ENCODE data around the gene CBLIF.
A peak's percentile ranks its signal among the peaks of the same experiment; 100 is the strongest.
"Not testable (repeated sequence)": the region's sequence is repeated elsewhere in the genome, so short reads cannot be mapped to it uniquely, and the experiment has no call there.

CBLIF gene

GRCh38 chr11:59818572-59818971 lies 26.7 kb downstream of the CBLIF start:
- H3K27me3 ChIP-seq (ENCODE audit: control insufficient read depth in 2 of 2, insufficient read depth in 2 of 2, low read length in 2 of 2), result no peaks in the 10 kb centered on the region
- no peaks in the 10 kb centered on the region for H3K36me3 ChIP-seq (ENCODE audit: control insufficient read depth in 2 of 2, insufficient read depth in 2 of 2, low read length in 2 of 2)
- H3K4me1 ChIP-seq (ENCODE audit: control insufficient read depth in 2 of 2, insufficient read depth in 2 of 2, low read length in 2 of 2), result no peaks in the 10 kb centered on the region
- no peak overlapping the region for H3K27ac ChIP-seq (ENCODE audit: low read depth in 2 of 2, low read length in 2 of 2)
- H3K9ac ChIP-seq (ENCODE audit: low read depth in 1 of 2, low read length in 2 of 2), result no peak overlapping the region
- H3K4me3 ChIP-seq (ENCODE audit: low read length in 2 of 2), result no peak overlapping the region
- no peaks in the 10 kb centered on the region for H3K9me3 ChIP-seq (ENCODE audit: control insufficient read depth in 2 of 2, low read length in 2 of 2)

DNA sequence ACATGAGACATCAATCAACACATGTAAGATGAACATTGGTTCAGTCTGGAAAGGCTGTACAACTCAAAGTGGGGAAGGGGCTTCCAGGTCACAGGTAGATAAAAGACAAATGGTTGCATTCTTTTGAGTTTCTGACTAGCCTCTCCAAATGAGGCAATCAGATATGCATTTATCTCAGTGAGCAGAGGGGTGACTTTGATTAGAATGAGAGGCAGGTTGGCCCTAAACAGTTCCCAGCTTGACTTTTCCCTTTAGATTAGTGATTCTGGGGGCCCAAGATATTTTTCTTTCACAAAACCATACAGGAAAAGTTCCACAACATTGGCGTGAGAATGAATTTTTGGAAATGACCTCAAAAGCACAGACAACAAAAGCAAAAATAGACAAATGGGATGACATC lies 28.9 kb downstream of the CBLIF start:
- not testable (repeated sequence) for H3K27me3 ChIP-seq (ENCODE audit: control insufficient read depth in 2 of 2, insufficient read depth in 2 of 2, low read length in 2 of 2); H3K36me3 ChIP-seq (ENCODE audit: control insufficient read depth in 2 of 2, insufficient read depth in 2 of 2, low read length in 2 of 2); H3K4me1 ChIP-seq (ENCODE audit: control insufficient read depth in 2 of 2, insufficient read depth in 2 of 2, low read length in 2 of 2); H3K4me3 ChIP-seq (ENCODE audit: low read length in 2 of 2); H3K9ac ChIP-seq (ENCODE audit: low read depth in 1 of 2, low read length in 2 of 2); H3K27ac ChIP-seq (ENCODE audit: low read depth in 2 of 2, low read length in 2 of 2); H3K9me3 ChIP-seq (ENCODE audit: control insufficient read depth in 2 of 2, low read length in 2 of 2)

- Histone ChIP-seq H3K36me3 (ENCODE audit: control insufficient read depth in 2 of 2, insufficient read depth in 2 of 2, low read length in 2 of 2) (no peaks in the 10 kb centered on the region), H3K27me3 (ENCODE audit: control insufficient read depth in 2 of 2, insufficient read depth in 2 of 2, low read length in 2 of 2) (no peaks in the 10 kb centered on the region), H3K4me3 (ENCODE audit: low read length in 2 of 2) (no peak overlapping the region), H3K9ac (ENCODE audit: low read depth in 1 of 2, low read length in 2 of 2) (no peak overlapping the region), H3K4me1 (ENCODE audit: control insufficient read depth in 2 of 2, insufficient read depth in 2 of 2, low read length in 2 of 2) (peaks cover 0 to 3% of the 10 kb centered on the region in 2 donors), H3K9me3 (ENCODE audit: control insufficient read depth in 2 of 2, low read length in 2 of 2) (no peaks in the 10 kb centered on the region), H3K27ac (ENCODE audit: low read depth in 2 of 2, low read length in 2 of 2) (no peak overlapping the region)
Measured at GRCh38 chr11:59815754-59816153, 29.5 kb downstream of the CBLIF start.

DNA sequence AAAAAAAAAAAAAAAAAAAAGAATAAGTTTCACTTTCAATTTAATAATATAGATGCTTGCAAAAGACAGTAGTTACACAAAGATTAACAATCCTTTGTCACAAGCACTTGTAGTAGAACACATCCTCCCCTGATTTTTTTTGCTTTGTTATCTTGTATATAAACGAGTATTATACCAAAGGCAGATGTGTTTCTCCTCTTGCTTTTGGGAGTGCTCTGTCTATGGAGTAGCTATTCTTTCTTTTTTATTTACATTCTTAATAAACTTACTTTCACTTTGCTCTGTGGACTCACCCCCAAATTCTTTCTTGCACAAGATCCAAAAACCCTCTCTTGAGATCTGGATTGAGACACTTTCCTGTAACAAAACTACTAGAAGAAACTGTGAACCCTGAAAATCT lies 31.3 kb downstream of the CBLIF start:
- H3K9me3 ChIP-seq (ENCODE audit: control insufficient read depth in 2 of 2, low read length in 2 of 2), result no peaks in the 10 kb centered on the region
- peaks cover 4 to 8% of the 10 kb centered on the region in 2 donors for H3K4me1 ChIP-seq (ENCODE audit: control insufficient read depth in 2 of 2, insufficient read depth in 2 of 2, low read length in 2 of 2)
- no peaks in the 10 kb centered on the region for H3K36me3 ChIP-seq (ENCODE audit: control insufficient read depth in 2 of 2, insufficient read depth in 2 of 2, low read length in 2 of 2)
- H3K9ac ChIP-seq (ENCODE audit: low read depth in 1 of 2, low read length in 2 of 2), result no peak overlapping the region
- H3K4me3 ChIP-seq (ENCODE audit: low read length in 2 of 2), result no peak overlapping the region
- H3K27ac ChIP-seq (ENCODE audit: low read depth in 2 of 2, low read length in 2 of 2), result no peak overlapping the region
- no peaks in the 10 kb centered on the region for H3K27me3 ChIP-seq (ENCODE audit: control insufficient read depth in 2 of 2, insufficient read depth in 2 of 2, low read length in 2 of 2)

DNA sequence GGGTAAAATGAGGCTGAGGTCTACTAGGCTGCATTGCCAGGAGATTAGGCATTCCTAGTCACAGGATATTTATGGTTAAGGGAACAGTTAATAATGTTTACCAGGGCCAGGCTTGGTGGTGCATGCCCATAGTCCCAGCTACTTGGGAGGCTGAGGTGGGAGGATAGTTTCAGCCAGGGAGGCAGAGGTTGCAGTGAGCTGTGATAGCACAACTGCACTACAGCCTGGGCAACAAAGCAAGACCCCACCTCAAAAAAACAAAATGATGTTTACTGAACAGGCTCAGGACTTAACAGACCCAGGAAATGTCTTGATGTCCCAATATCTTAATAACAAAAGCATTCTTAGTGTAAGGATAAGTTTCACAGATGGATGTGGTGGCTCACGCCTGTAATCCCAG lies 31.9 kb downstream of the CBLIF start:
- Histone ChIP-seq H3K36me3 (ENCODE audit: control insufficient read depth in 2 of 2, insufficient read depth in 2 of 2, low read length in 2 of 2) (peaks cover 0 to 3% of the 10 kb centered on the region in 2 donors), H3K27me3 (ENCODE audit: control insufficient read depth in 2 of 2, insufficient read depth in 2 of 2, low read length in 2 of 2) (no peaks in the 10 kb centered on the region), H3K4me1 (ENCODE audit: control insufficient read depth in 2 of 2, insufficient read depth in 2 of 2, low read length in 2 of 2) (peaks cover 4 to 8% of the 10 kb centered on the region in 2 donors), H3K9me3 (ENCODE audit: control insufficient read depth in 2 of 2, low read length in 2 of 2) (no peaks in the 10 kb centered on the region), H3K4me3 (ENCODE audit: low read length in 2 of 2) (no peak overlapping the region), H3K9ac (ENCODE audit: low read depth in 1 of 2, low read length in 2 of 2) (no peak overlapping the region), H3K27ac (ENCODE audit: low read depth in 2 of 2, low read length in 2 of 2) (no peak overlapping the region)

DNA sequence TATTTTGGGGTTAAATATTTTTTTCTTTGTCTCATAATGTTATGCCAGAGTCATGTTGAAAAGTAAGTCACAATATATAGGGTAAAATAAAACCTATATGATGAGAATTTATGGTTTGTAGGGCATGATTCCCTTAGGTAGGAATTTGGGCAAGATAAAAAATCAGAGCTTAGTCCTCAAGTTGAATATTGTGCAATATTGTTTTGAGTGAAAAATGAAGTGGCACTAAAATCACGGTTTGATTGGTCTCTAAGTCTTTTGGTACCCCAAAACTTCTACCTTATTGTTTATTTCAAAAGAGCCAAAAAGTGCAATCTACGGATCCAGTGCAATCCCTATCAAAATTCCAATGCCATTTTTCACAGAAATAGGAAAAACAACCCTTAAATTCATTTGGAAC lies 33.1 kb downstream of the CBLIF start:
- H3K9me3 ChIP-seq (ENCODE audit: control insufficient read depth in 2 of 2, low read length in 2 of 2), result no peaks in the 10 kb centered on the region
- H3K4me3 ChIP-seq (ENCODE audit: low read length in 2 of 2), result no peak overlapping the region
- H3K27ac ChIP-seq (ENCODE audit: low read depth in 2 of 2, low read length in 2 of 2), result no peak overlapping the region
- peaks cover 0 to 8% of the 10 kb centered on the region in 2 donors for H3K36me3 ChIP-seq (ENCODE audit: control insufficient read depth in 2 of 2, insufficient read depth in 2 of 2, low read length in 2 of 2)
- peaks cover 7 to 8% of the 10 kb centered on the region in 2 donors for H3K4me1 ChIP-seq (ENCODE audit: control insufficient read depth in 2 of 2, insufficient read depth in 2 of 2, low read length in 2 of 2)
- no peaks in the 10 kb centered on the region for H3K27me3 ChIP-seq (ENCODE audit: control insufficient read depth in 2 of 2, insufficient read depth in 2 of 2, low read length in 2 of 2)
- no peak overlapping the region for H3K9ac ChIP-seq (ENCODE audit: low read depth in 1 of 2, low read length in 2 of 2)

- H3K4me1 ChIP-seq (ENCODE audit: control insufficient read depth in 2 of 2, insufficient read depth in 2 of 2, low read length in 2 of 2), result peaks cover 8 to 12% of the 10 kb centered on the region in 2 donors
- no peaks in the 10 kb centered on the region for H3K9me3 ChIP-seq (ENCODE audit: control insufficient read depth in 2 of 2, low read length in 2 of 2)
- H3K36me3 ChIP-seq (ENCODE audit: control insufficient read depth in 2 of 2, insufficient read depth in 2 of 2, low read length in 2 of 2), result peaks cover 12 to 20% of the 10 kb centered on the region in 2 donors
- peak overlapping the region; percentile 92 to 99 for H3K4me3 ChIP-seq (ENCODE audit: low read length in 2 of 2)
- peak overlapping the region; percentile 79 to 88 for H3K27ac ChIP-seq (ENCODE audit: low read depth in 2 of 2, low read length in 2 of 2)
- H3K27me3 ChIP-seq (ENCODE audit: control insufficient read depth in 2 of 2, insufficient read depth in 2 of 2, low read length in 2 of 2), result no peaks in the 10 kb centered on the region
- peak overlapping the region in 1 of 2 donors; percentile 90 for H3K9ac ChIP-seq (ENCODE audit: low read depth in 1 of 2, low read length in 2 of 2)
Measured at GRCh38 chr11:59810911-59811259, 34.4 kb downstream of the CBLIF start.

DNA sequence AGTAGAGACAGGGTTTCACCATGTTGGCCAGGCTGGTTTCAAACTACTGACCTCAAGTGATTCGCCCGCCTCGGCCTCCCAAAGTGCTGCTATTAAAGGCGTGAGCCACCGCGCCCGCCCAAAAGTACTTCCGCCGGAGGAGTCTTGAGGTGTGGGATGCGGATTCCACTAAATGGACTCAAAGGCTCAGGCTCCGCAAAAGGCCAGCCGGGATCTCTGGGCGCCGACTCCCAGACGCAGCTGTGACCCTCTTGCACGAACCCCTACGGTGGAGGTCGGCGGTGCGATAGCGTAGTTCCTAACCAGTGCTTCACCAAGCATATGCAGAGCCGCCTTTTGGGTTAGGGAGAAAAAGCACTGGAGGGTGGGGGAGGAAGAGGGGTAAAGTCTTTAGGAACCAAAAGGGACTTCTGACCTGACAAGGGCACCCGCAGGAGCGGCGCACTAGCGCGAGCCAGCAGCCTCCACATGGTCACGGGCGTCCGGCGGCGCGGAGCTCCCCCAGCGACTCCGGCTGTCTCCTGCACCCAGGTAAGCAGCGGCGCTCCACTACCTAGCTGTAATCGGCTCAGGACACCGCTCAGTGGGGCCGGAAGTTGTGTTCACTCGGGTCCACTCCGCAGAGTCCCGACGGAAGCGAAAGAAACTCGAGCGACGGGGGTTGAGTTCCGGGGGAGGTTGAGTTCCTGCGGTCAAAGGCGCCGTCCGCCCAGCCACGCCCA lies 34.9 kb downstream of the CBLIF start, which contains the start of gene MRPL16:
Gene MRPL16, minus strand, starts transcription at position 590 of the 722 bp plus-strand sequence. Its CDS starts 120 bp downstream, at position 470.
- Histone ChIP-seq H3K4me1 (ENCODE audit: control insufficient read depth in 2 of 2, insufficient read depth in 2 of 2, low read length in 2 of 2) (peaks cover 8 to 12% of the 10 kb centered on the region in 2 donors), H3K27ac (ENCODE audit: low read depth in 2 of 2, low read length in 2 of 2) (peak within 1 kb of the TSS; percentile 79 to 88), H3K4me3 (ENCODE audit: low read length in 2 of 2) (peak within 1 kb of the TSS; percentile 92 to 99), H3K27me3 (ENCODE audit: control insufficient read depth in 2 of 2, insufficient read depth in 2 of 2, low read length in 2 of 2) (no peaks in the 10 kb centered on the region), H3K36me3 (ENCODE audit: control insufficient read depth in 2 of 2, insufficient read depth in 2 of 2, low read length in 2 of 2) (peaks cover 15 to 25% of the 10 kb centered on the region in 2 donors), H3K9me3 (ENCODE audit: control insufficient read depth in 2 of 2, low read length in 2 of 2) (no peaks in the 10 kb centered on the region), H3K9ac (ENCODE audit: low read depth in 1 of 2, low read length in 2 of 2) (peak within 1 kb of the TSS; percentile 90 to 92)

DNA sequence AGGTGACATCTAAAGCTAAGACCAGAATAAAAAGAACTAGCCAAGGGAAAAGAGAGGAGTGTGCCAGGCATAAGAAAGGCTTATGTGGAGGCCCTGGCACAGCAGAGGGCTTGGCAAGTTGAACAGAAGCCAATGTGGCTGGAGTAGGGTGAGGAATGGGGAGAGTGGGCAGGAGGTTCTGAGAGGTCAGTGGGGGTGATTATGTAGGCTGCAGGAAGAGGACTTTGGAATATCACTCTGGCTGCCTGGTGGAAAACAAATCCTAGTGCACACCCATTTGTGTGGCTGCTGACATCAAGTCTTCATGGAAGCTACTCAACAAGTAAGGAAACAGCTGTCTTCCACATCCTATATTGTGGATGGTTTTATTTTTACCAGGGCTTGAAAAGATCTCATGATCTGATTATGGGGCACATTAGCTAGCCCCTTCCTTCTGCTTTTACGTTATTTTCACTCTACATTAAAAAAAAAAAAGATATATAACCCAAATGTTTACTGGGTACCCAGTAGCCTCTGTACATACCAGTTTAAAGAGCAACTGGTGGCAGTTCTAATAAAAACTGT lies 38.2 kb downstream of the CBLIF start:
- peaks cover 8 to 14% of the 10 kb centered on the region in 2 donors for H3K4me1 ChIP-seq (ENCODE audit: control insufficient read depth in 2 of 2, insufficient read depth in 2 of 2, low read length in 2 of 2)
- peaks cover 33 to 41% of the 10 kb centered on the region in 2 donors for H3K36me3 ChIP-seq (ENCODE audit: control insufficient read depth in 2 of 2, insufficient read depth in 2 of 2, low read length in 2 of 2)
- no peak overlapping the region for H3K4me3 ChIP-seq (ENCODE audit: low read length in 2 of 2)
- no peaks in the 10 kb centered on the region for H3K9me3 ChIP-seq (ENCODE audit: control insufficient read depth in 2 of 2, low read length in 2 of 2)
- H3K9ac ChIP-seq (ENCODE audit: low read depth in 1 of 2, low read length in 2 of 2), result no peak overlapping the region
- no peaks in the 10 kb centered on the region for H3K27me3 ChIP-seq (ENCODE audit: control insufficient read depth in 2 of 2, insufficient read depth in 2 of 2, low read length in 2 of 2)
- H3K27ac ChIP-seq (ENCODE audit: low read depth in 2 of 2, low read length in 2 of 2), result peak overlapping the region in 1 of 2 donors; percentile 48

GRCh38 chr11:59804061-59804460 lies 41.2 kb downstream of the CBLIF start:
- H3K9ac ChIP-seq (ENCODE audit: low read depth in 1 of 2, low read length in 2 of 2), result no peak overlapping the region
- H3K36me3 ChIP-seq (ENCODE audit: control insufficient read depth in 2 of 2, insufficient read depth in 2 of 2, low read length in 2 of 2), result peaks cover 33 to 41% of the 10 kb centered on the region in 2 donors
- H3K27ac ChIP-seq (ENCODE audit: low read depth in 2 of 2, low read length in 2 of 2), result no peak overlapping the region
- no peaks in the 10 kb centered on the region for H3K27me3 ChIP-seq (ENCODE audit: control insufficient read depth in 2 of 2, insufficient read depth in 2 of 2, low read length in 2 of 2)
- H3K9me3 ChIP-seq (ENCODE audit: control insufficient read depth in 2 of 2, low read length in 2 of 2), result no peaks in the 10 kb centered on the region
- peaks cover 4 to 32% of the 10 kb centered on the region in 2 donors for H3K4me1 ChIP-seq (ENCODE audit: control insufficient read depth in 2 of 2, insufficient read depth in 2 of 2, low read length in 2 of 2)
- H3K4me3 ChIP-seq (ENCODE audit: low read length in 2 of 2), result no peak overlapping the region

Data from mucosa of rectum (tissue), 2 donors.